ENCODE results near the gene ULK4.
"Not testable (repeated sequence)": the region's sequence is repeated elsewhere in the genome, so short reads cannot be mapped to it uniquely, and the experiment has no call there.

ULK4 gene

DNA sequence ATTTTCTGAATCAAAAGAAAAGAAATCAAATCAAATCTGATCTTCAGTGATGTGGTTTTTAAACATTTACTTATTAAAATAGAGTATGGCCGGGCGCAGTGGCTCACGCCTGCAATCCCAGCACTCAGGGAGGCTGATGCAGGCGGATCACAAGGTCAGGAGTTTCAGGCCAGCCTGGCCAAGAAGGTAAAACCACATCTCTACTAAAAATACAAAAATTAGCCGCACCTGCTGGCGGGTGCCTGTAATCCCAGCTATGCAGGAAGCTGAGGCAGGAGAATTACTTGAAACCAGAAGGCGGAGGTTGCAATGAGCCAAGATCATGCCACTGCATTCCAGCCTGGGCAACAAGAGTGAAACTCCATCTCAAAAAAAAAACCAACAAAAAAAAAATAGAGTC lies 169.1 kb downstream of the ULK4 start:
- DNase-seq (ENCODE audit: low read depth) = no peak
- TF ChIP-seq, protein P1, sequence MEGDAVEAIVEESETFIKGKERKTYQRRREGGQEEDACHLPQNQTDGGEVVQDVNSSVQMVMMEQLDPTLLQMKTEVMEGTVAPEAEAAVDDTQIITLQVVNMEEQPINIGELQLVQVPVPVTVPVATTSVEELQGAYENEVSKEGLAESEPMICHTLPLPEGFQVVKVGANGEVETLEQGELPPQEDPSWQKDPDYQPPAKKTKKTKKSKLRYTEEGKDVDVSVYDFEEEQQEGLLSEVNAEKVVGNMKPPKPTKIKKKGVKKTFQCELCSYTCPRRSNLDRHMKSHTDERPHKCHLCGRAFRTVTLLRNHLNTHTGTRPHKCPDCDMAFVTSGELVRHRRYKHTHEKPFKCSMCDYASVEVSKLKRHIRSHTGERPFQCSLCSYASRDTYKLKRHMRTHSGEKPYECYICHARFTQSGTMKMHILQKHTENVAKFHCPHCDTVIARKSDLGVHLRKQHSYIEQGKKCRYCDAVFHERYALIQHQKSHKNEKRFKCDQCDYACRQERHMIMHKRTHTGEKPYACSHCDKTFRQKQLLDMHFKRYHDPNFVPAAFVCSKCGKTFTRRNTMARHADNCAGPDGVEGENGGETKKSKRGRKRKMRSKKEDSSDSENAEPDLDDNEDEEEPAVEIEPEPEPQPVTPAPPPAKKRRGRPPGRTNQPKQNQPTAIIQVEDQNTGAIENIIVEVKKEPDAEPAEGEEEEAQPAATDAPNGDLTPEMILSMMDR (IDR thresholded peaks at IDR 0.05; ENCODE audit: insufficient read depth, low read depth, low read length, missing control alignments) = no peak
- H3K4me3 ChIP-seq (ENCODE audit: low read depth, low read length) = no peak overlapping the region

DNA sequence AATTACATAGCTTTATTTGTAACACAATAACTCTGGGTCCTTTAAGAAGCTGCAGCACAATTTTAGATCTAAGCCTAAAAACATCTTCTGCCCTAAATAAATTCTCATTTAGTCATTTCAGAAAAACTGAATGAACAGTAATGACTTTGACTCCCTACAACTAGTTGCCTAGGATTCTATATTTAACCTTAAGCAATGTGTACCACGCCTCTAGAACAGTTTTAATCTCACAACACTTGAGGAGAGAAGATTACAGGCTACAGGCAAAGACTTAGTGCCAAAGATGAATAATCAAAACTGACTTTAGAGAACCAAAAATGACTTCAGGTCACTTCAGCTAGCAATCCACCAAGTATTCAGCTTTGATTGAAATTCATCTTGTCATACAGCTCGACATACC lies 192.8 kb downstream of the ULK4 start:
- TF ChIP-seq, protein P1 (IDR thresholded peaks at IDR 0.05; ENCODE audit: insufficient read depth, low read depth, low read length, missing control alignments) = no peak
- H3K4me3 ChIP-seq (ENCODE audit: low read depth, low read length) = no peak overlapping the region
- no peak for DNase-seq (ENCODE audit: low read depth)

DNA sequence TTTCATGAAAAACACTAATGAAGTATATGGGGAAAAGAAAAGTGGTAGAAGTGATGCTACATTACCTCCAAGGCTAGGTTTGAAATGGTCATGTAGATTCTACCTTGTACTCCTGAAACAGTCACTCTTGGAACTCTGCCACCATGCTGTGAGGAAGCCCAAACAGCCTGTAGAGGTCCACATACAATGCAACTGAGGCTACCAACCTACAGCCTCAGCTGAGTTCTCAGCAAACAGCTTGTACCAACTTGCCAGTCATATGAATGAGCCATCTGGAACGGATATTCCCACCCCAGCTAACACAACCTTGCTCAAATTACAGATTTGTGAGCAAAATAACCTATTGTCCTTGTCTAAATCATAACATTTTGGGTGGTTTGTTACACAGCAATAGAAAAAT lies 193.5 kb downstream of the ULK4 start:
- no peak overlapping the region for H3K4me3 ChIP-seq (ENCODE audit: low read depth, low read length)
- TF ChIP-seq, protein P1 (IDR thresholded peaks at IDR 0.05; ENCODE audit: insufficient read depth, low read depth, low read length, missing control alignments) = no peak
- DNase-seq (ENCODE audit: low read depth) = no peak

DNA sequence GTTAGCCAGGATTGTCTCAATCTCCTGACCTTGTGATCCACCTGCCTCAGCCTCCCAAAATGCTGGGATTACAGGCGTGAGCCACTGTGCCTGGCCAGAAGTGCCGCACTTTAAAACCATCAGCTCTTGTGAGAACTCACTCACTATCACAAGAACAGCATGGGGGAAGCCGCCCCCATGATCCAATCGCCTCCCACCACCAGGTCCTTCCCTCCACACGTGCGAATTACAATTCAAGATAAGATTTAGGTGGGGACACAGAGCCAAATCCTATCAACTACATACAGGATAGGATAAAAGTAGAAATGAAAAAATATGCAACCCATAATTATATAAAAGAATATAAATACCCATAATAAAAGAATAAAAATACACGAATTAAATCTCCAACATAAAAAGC lies 199.0 kb downstream of the ULK4 start:
- H3K4me3 ChIP-seq (ENCODE audit: low read depth, low read length); DNase-seq (ENCODE audit: low read depth): not testable (repeated sequence)

DNA sequence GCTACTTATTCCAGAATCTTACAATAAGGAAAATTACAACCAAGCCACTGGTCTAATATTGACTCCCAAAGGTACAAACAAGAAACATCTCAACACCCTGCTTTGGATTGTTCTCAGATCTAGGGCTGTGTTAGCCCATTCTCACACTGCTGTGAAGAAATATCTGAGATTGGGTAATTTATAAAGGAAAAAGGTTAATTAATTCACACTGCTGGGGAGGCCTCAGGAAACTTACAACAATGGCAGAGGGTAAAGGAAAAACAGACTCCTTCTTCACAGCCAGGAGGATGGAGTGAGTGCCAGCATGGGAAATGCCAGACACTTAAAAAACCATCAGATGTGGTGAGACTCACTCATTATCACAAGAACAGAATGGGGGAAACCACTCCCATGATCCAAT lies 208.3 kb downstream of the ULK4 start:
- no peak for DNase-seq (ENCODE audit: low read depth)
- H3K4me3 ChIP-seq (ENCODE audit: low read depth, low read length) = no peak overlapping the region
- TF ChIP-seq, protein P1 (IDR thresholded peaks at IDR 0.05; ENCODE audit: insufficient read depth, low read depth, low read length, missing control alignments) = no peak

DNA sequence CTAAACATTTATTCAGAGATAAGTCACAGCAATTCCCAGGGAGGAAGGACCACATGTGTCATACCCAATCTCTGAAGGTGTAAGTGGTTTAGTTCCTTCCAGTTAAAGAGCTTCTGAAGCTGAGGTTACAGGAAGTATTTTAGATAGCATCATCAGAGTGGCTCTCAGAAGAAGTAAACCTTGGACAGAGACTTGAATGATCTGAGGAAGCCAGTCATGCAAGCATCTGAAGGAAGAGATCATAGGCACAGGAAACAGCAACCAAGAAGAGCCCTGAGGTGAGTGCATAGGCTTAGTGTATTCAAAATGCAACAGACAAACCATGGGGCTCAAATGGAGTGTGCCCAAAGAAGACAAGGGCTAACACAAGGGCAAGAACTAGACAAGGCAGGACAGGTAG lies 210.3 kb downstream of the ULK4 start:
- no peak for DNase-seq (ENCODE audit: low read depth)
- no peak overlapping the region for H3K4me3 ChIP-seq (ENCODE audit: low read depth, low read length)
- TF ChIP-seq, protein P1 (IDR thresholded peaks at IDR 0.05; ENCODE audit: insufficient read depth, low read depth, low read length, missing control alignments) = no peak

DNA sequence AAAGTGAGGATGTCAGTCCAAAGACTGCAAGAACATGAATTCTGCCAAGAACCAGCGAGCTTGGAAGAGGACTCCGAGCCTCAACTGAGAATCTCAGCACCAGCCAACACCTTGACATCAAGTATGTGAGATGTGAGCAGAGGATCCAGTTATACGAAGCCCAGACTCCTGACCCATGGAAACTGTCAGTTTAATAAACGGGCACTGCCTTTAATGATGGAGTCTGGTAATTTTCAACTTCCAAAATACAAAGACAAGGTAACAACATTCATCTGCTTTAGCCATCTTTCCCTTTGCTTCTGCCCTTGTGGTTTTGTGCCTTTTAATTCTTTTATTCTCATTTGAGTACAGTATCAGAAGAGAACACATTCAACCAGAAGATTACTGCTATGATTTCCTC lies 211.9 kb downstream of the ULK4 start:
- DNase-seq (ENCODE audit: low read depth) = no peak
- TF ChIP-seq, protein P1 (IDR thresholded peaks at IDR 0.05; ENCODE audit: insufficient read depth, low read depth, low read length, missing control alignments) = no peak
- no peak overlapping the region for H3K4me3 ChIP-seq (ENCODE audit: low read depth, low read length)

DNA sequence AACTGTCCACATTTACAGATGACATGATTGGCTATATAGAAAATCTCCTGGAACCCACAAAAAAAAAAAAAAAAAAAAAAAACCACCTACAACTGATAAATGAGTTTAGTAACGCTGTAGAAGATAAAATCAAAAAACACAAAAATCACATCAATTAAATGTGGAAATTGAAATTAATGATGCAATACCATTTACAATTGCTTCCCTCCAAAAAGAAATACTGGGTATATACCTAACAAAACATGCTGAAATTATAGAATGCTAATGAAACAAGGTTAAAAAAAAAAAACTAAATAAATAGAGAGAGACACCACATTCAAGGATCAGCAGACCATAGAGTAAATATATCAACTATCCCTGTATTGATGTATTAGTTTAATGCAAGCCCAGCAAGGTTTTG lies 215.7 kb downstream of the ULK4 start:
- no peak for DNase-seq (ENCODE audit: low read depth)
- TF ChIP-seq, protein P1 (IDR thresholded peaks at IDR 0.05; ENCODE audit: insufficient read depth, low read depth, low read length, missing control alignments) = no peak

More for the DNA sequence above, 215.7 kb downstream of the ULK4 start:
- H3K4me3 ChIP-seq (ENCODE audit: low read depth, low read length) = no peak overlapping the region
